ENCODE data around the gene USP16.

Gene USP16

DNA sequence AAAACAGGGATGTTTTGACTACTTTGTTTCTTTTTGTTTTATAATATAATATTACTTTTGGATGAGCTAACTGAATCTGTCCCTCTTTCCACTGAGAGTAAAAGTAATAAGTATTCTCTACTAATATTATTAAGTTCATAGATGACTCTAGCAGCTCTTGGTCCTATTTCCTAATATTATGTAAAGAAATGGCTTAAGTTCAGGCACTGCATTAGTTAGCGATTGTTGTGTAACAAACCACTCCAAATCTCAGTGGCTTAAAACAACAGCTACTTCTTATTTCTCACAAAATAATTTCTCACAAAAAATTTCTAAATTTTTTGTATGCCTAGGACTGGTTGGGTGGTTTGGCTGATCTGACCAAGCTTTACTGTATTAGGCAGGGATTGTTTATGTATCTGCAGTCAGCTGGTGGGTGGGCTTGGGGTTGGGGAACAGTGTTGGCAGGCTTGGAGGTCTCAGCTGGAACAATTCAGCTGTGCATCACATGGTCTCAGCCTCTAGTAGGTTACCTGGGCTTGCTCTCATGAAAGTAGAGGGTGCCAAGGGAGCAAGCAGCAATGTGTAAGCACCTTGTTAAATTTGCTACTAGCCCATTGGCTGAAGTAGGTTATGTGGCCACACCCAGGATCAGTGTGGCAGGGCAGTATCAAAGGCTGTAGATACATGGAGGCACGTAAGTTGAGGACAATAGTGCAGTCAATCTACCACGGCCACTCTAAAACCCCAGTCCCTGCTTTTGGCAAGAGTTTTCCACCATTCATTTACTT, 57.8 kb downstream of the USP16 start:
- no peak for TF ChIP-seq CSRNP3 (CRISPR knock-in tag; IDR thresholded peaks at IDR 0.05)
- TF ChIP-seq ZFP3 (CRISPR knock-in tag; IDR thresholded peaks at IDR 0.05), result no peak
- no peak for TF ChIP-seq GLIS3 (CRISPR knock-in tag; IDR thresholded peaks at IDR 0.05)
- TF ChIP-seq POU6F1 (CRISPR knock-in tag; IDR thresholded peaks at IDR 0.05; ENCODE audit: borderline replicate concordance, low read depth), result no peak
- TF ChIP-seq ZNF70 (CRISPR knock-in tag; IDR thresholded peaks at IDR 0.05), result no peak
- TF ChIP-seq ZC3H10 (CRISPR knock-in tag; IDR thresholded peaks at IDR 0.05), result no peak
- no peak for TF ChIP-seq RARB (CRISPR knock-in tag; IDR thresholded peaks at IDR 0.05)
- TF ChIP-seq, protein P1, sequence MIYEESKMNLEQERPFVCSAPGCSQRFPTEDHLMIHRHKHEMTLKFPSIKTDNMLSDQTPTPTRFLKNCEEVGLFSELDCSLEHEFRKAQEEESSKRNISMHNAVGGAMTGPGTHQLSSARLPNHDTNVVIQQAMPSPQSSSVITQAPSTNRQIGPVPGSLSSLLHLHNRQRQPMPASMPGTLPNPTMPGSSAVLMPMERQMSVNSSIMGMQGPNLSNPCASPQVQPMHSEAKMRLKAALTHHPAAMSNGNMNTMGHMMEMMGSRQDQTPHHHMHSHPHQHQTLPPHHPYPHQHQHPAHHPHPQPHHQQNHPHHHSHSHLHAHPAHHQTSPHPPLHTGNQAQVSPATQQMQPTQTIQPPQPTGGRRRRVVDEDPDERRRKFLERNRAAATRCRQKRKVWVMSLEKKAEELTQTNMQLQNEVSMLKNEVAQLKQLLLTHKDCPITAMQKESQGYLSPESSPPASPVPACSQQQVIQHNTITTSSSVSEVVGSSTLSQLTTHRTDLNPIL (CRISPR knock-in tag; IDR thresholded peaks at IDR 0.05; ENCODE audit: low read depth), result no peak
- no peak for ATAC-seq

DNA sequence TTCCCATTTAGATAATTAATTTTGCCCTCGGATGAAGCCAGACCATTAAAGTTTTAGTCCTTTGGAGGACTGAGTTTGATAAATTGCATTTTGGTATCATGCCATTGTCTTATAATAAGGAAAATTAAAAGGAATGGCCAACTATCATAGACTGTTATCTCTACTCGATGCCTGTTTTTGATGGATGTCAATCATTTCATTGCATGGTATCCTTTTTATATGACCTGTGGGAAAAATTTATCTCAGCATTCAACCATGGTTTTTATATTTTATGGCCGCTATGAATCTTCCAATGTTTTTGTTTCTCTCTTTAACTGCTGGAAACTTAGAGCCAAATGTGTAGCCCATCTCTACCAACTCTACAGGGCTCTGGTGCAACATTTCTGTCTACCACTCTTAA, 58.8 kb downstream of the USP16 start:
- ATAC-seq, result no peak
- TF ChIP-seq OSR1 (CRISPR knock-in tag; IDR thresholded peaks at IDR 0.05), result no peak
- TF ChIP-seq, protein P2, sequence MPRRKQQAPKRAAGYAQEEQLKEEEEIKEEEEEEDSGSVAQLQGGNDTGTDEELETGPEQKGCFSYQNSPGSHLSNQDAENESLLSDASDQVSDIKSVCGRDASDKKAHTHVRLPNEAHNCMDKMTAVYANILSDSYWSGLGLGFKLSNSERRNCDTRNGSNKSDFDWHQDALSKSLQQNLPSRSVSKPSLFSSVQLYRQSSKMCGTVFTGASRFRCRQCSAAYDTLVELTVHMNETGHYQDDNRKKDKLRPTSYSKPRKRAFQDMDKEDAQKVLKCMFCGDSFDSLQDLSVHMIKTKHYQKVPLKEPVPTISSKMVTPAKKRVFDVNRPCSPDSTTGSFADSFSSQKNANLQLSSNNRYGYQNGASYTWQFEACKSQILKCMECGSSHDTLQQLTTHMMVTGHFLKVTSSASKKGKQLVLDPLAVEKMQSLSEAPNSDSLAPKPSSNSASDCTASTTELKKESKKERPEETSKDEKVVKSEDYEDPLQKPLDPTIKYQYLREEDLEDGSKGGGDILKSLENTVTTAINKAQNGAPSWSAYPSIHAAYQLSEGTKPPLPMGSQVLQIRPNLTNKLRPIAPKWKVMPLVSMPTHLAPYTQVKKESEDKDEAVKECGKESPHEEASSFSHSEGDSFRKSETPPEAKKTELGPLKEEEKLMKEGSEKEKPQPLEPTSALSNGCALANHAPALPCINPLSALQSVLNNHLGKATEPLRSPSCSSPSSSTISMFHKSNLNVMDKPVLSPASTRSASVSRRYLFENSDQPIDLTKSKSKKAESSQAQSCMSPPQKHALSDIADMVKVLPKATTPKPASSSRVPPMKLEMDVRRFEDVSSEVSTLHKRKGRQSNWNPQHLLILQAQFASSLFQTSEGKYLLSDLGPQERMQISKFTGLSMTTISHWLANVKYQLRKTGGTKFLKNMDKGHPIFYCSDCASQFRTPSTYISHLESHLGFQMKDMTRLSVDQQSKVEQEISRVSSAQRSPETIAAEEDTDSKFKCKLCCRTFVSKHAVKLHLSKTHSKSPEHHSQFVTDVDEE (CRISPR knock-in tag; IDR thresholded peaks at IDR 0.05), result peak; percentile 56; the same call in 1 of the 2 replicates
- peak; percentile 21; the same call in 1 of the 2 replicates for TF ChIP-seq ISL1 (CRISPR knock-in tag; IDR thresholded peaks at IDR 0.05)

GRCh38 chr21:29084372-29084771, 59.9 kb downstream of the USP16 start:
- TF ChIP-seq, protein P1 (CRISPR knock-in tag; IDR thresholded peaks at IDR 0.05; ENCODE audit: low read depth), result no peak
- TF ChIP-seq ARNTL (CRISPR knock-in tag; IDR thresholded peaks at IDR 0.05; ENCODE audit: borderline replicate concordance, low read depth) (no peak), TOX (CRISPR knock-in tag; IDR thresholded peaks at IDR 0.05; ENCODE audit: borderline replicate concordance) (no peak), ZNF70 (CRISPR knock-in tag; IDR thresholded peaks at IDR 0.05) (no peak), ISL1 (CRISPR knock-in tag; IDR thresholded peaks at IDR 0.05) (no peak), TCF4 (CRISPR knock-in tag; IDR thresholded peaks at IDR 0.05; ENCODE audit: borderline replicate concordance) (no peak), SNAI2 (CRISPR knock-in tag; IDR thresholded peaks at IDR 0.05) (no peak), PATZ1 (CRISPR knock-in tag; IDR thresholded peaks at IDR 0.05; ENCODE audit: borderline replicate concordance) (no peak), ZFP3 (CRISPR knock-in tag; IDR thresholded peaks at IDR 0.05) (no peak), PPARA (CRISPR knock-in tag; IDR thresholded peaks at IDR 0.05; ENCODE audit: borderline replicate concordance) (no peak)
- no peak for ATAC-seq
